Activated CD4-positive, alpha-beta T cell treated with anti-CD3 and anti-CD28 coated beads, Interleukin-2, Interleukin-4, amounts not matched to agents 100 ng/mL and 50 ng/mL, durations not matched to agents 16 hours and 8 hours (primary cell): Measurements from ENCODE around the gene PRRG2.
A peak's percentile ranks its signal among the peaks of the same experiment; 100 is the strongest.

Source experiments
- DNase-seq: peaks from one replicate; pipeline ENCODE4 v3.0.0-alpha.2; 2020; ENCODE audit warnings: low spot score

The PRRG2 gene

GRCh38 chr19:49581007-49581508 lies at the start of gene PRRG2:
Gene PRRG2 (plus strand): TSS chr19:49581316. CDS start chr19:49583220, 1,904 bp downstream.
- no peak for DNase-seq

- peak; percentile 63 for DNase-seq
Observed at GRCh38 chr19:49533551-49534488, 47.3 kb upstream of the PRRG2 start.

- DNase-seq: no peak
Observed at GRCh38 chr19:49534632-49535385, 46.3 kb upstream of the PRRG2 start.

DNA sequence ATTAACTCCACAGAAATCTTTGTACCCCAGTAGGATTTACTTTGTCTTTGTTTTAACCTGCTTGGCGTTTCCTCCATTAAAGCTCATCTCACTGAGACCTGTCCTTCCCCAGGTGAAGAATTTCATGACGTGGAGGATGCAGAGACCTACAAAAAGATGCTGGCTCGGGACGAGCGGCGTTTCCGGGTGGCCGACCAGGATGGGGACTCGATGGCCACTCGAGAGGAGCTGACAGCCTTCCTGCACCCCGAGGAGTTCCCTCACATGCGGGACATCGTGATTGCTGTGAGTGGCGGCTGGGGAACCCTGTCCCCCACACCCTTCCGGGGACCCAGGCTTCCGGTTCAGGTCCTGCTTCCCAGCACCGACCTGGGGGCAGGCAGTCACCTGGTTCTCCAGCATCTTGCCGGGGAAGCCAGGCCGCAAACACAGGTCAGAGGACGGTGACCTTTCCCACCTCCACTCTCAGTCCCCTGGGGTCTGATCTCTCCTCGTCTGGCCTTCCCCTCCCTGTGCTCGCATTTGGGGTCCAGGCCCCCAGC lies 44.1 kb upstream of the PRRG2 start:
- no peak for DNase-seq

DNA sequence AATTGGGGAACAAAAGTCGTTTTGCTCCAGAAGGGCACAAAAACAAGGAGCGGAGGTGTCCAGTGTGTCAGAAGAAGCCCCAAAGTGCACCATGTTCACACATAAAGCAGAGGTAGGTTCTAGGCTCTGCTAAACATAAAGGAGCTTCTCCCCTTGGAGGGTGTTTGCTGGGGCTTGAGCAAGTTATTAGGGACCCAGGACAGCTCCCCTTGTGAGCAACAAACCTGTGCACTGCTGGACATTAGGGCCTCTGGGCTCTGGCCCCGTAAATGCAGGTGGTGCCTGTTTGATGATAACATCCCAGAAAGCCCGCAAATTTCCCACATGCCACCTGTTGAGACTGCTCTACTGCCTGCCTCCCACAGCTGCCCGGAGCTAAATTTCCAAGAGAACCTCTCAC lies 42.5 kb upstream of the PRRG2 start:
- no peak for DNase-seq

GRCh38 chr19:49539192-49539952 lies 41.7 kb upstream of the PRRG2 start:
- no peak for DNase-seq

GRCh38 chr19:49541914-49542313 lies 39.2 kb upstream of the PRRG2 start:
- DNase-seq: no peak

DNA sequence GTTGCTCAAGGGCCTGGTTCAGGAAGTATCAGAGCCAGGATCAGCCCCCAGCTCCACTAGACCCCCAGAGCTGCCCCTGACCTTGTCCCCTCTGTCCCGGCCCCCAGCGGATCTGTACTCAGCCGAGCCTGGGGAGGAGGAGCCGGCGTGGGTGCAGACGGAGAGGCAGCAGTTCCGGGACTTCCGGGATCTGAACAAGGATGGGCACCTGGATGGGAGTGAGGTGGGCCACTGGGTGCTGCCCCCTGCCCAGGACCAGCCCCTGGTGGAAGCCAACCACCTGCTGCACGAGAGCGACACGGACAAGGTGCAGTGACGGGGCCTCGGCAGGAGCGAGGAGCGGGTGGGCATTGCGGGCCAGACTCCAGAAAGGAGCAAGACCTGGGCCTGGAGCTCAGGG lies 38.7 kb upstream of the PRRG2 start:
- no peak for DNase-seq

GRCh38 chr19:49543032-49543431 lies 38.1 kb upstream of the PRRG2 start:
- DNase-seq: no peak

- no peak for DNase-seq
Observed at GRCh38 chr19:49544154-49544553, 37.0 kb upstream of the PRRG2 start.

- peak; percentile 85 for DNase-seq
Observed at GRCh38 chr19:49546825-49547565, 34.1 kb upstream of the PRRG2 start.

DNA sequence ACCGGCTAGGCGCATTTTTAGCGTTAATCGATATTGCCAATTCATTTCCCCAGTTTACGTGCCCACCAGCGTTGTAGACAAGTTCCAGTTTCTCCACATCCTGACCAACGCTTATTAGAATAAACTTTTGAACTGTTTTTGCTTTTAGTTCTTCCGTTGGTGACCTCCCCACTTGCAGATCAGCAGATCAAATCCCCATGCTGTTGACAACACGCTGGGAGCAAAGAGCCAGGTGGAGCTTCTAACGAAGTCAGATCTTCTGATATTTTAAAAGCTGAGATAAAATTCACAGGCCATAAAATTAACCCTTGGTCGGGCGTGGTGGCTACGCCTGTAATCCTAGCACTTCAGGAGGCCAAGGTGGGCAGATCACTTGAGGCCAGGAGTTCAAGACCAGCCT lies 32.1 kb upstream of the PRRG2 start:
- DNase-seq: no peak

GRCh38 chr19:49551531-49551930 lies 29.6 kb upstream of the PRRG2 start:
- DNase-seq: no peak

GRCh38 chr19:49552749-49553148 lies 28.4 kb upstream of the PRRG2 start:
- peak; percentile 64 for DNase-seq

GRCh38 chr19:49553451-49554271 lies 27.5 kb upstream of the PRRG2 start:
- DNase-seq: peak; percentile 73

DNA sequence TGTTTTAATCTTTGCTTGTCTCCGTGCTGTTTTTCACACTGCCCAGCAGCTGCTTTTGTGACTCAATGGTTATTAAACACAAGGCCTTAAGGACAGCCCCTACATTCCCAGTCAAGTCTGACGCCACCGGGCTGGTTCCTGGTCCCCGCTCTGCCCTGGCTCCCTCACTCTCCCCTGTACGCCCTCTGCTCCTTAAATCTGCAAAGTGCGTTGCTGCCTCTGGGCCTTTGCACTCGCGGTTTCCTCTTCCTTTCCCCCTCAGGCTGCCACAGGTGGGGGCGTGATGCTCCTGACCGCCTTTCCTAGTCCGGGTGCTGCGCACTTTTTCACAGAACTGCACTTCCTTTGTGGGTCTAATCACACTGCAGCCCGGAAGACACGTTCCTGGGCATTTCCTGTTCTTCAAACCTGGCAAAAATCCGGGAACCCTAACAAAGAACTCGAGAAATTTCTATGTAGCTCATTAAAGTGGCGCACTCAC lies 26.4 kb upstream of the PRRG2 start:
- DNase-seq: peak; percentile 72

- DNase-seq: peak; percentile 77
Observed at GRCh38 chr19:49555600-49556411, 25.3 kb upstream of the PRRG2 start.

GRCh38 chr19:49556412-49557398 lies 24.4 kb upstream of the PRRG2 start:
- DNase-seq: no peak
